ENCODE measurements around the gene PIP4K2A.

Gene PIP4K2A

GRCh38 chr10:22607261-22607660 is 107.1 kb downstream of the PIP4K2A start:
- Histone ChIP-seq H3K4me3 (ENCODE audit: low read length, poor library complexity, severe bottlenecking) (no peak overlapping the region), H3K9me3 (ENCODE audit: insufficient read depth, low read depth, low read length) (no peaks in the 10 kb centered on the region), H3F3A (ENCODE audit: low read depth) (no peaks in the 10 kb centered on the region; the same call in 1 of the 2 replicates), H3K4me1 (ENCODE audit: insufficient read depth, low read length, poor library complexity, severe bottlenecking) (peaks cover 53% of the 10 kb centered on the region), H3K9ac (ENCODE audit: low read depth, low read length, poor library complexity, severe bottlenecking) (peak overlapping the region; percentile 11), H3K36me3 (ENCODE audit: insufficient read depth, low read length) (peaks cover 45% of the 10 kb centered on the region; the same call in 1 of the 2 replicates), H3K27me3 (ENCODE audit: insufficient read depth, low read length, poor library complexity, severe bottlenecking) (no peaks in the 10 kb centered on the region), H4K20me1 (ENCODE audit: insufficient read depth, low read length, poor library complexity, severe bottlenecking) (peaks cover 26% of the 10 kb centered on the region), H3K4me2 (ENCODE audit: low read depth, low read length, poor library complexity, severe bottlenecking) (peak overlapping the region; percentile 49), H3K79me2 (ENCODE audit: insufficient read depth, low read length) (peaks cover 85% of the 10 kb centered on the region), H2AFZ (ENCODE audit: low read length) (no peak overlapping the region), H3K9me2 (replicated peaks; ENCODE audit: low read depth, low read length) (no peaks in the 10 kb centered on the region)
- TF ChIP-seq EZH2phosphoT487 (IDR thresholded peaks at IDR 0.05; ENCODE audit: borderline replicate concordance) (no peak), CTCF (conservative IDR thresholded peaks at IDR 0.05; ENCODE audit: low read length) (no peak)

- no peak overlapping the region for H2AFZ ChIP-seq (ENCODE audit: low read length)
Measured at GRCh38 chr10:22606164-22606614, 108.2 kb downstream of the PIP4K2A start.

GRCh38 chr10:22605168-22605567 is 109.2 kb downstream of the PIP4K2A start:
- Histone ChIP-seq H3F3A (ENCODE audit: low read depth) (no peaks in the 10 kb centered on the region), H4K20me1 (ENCODE audit: insufficient read depth, low read length, poor library complexity, severe bottlenecking) (peaks cover 13% of the 10 kb centered on the region), H3K27me3 (ENCODE audit: insufficient read depth, low read length, poor library complexity, severe bottlenecking) (no peaks in the 10 kb centered on the region), H3K79me2 (ENCODE audit: insufficient read depth, low read length) (peaks cover 80% of the 10 kb centered on the region), H3K4me2 (ENCODE audit: low read depth, low read length, poor library complexity, severe bottlenecking) (peak overlapping the region; percentile 49), H3K9me3 (ENCODE audit: insufficient read depth, low read depth, low read length) (no peaks in the 10 kb centered on the region), H3K9ac (ENCODE audit: low read depth, low read length, poor library complexity, severe bottlenecking) (peak overlapping the region; percentile 11), H2AFZ (ENCODE audit: low read length) (no peak overlapping the region), H3K36me3 (ENCODE audit: insufficient read depth, low read length) (peaks cover 45% of the 10 kb centered on the region; the same call in 1 of the 2 replicates), H3K4me3 (ENCODE audit: low read length, poor library complexity, severe bottlenecking) (no peak overlapping the region), H3K4me1 (ENCODE audit: insufficient read depth, low read length, poor library complexity, severe bottlenecking) (peaks cover 55% of the 10 kb centered on the region), H3K9me2 (replicated peaks; ENCODE audit: low read depth, low read length) (no peaks in the 10 kb centered on the region)
- no peak for TF ChIP-seq EZH2phosphoT487 (IDR thresholded peaks at IDR 0.05; ENCODE audit: borderline replicate concordance)
- TF ChIP-seq CTCF (conservative IDR thresholded peaks at IDR 0.05; ENCODE audit: low read length), result no peak

More at GRCh38 chr10:22606164-22606614, 108.2 kb downstream of the PIP4K2A start:
- no peaks in the 10 kb centered on the region for H3K9me2 ChIP-seq (replicated peaks; ENCODE audit: low read depth, low read length)
- H4K20me1 ChIP-seq (ENCODE audit: insufficient read depth, low read length, poor library complexity, severe bottlenecking), result peaks cover 18% of the 10 kb centered on the region
- peak overlapping the region; percentile 8 for H3K4me3 ChIP-seq (ENCODE audit: low read length, poor library complexity, severe bottlenecking)
- no peaks in the 10 kb centered on the region for H3F3A ChIP-seq (ENCODE audit: low read depth)
- TF ChIP-seq CTCF (conservative IDR thresholded peaks at IDR 0.05; ENCODE audit: low read length) (no peak), EZH2phosphoT487 (IDR thresholded peaks at IDR 0.05; ENCODE audit: borderline replicate concordance) (no peak)
- peaks cover 83% of the 10 kb centered on the region for H3K79me2 ChIP-seq (ENCODE audit: insufficient read depth, low read length)
- peak overlapping the region; percentile 49 for H3K4me2 ChIP-seq (ENCODE audit: low read depth, low read length, poor library complexity, severe bottlenecking)
- H3K27me3 ChIP-seq (ENCODE audit: insufficient read depth, low read length, poor library complexity, severe bottlenecking), result no peaks in the 10 kb centered on the region
- H3K9me3 ChIP-seq (ENCODE audit: insufficient read depth, low read depth, low read length), result no peaks in the 10 kb centered on the region
- peaks cover 45% of the 10 kb centered on the region; the same call in 1 of the 2 replicates for H3K36me3 ChIP-seq (ENCODE audit: insufficient read depth, low read length)
- peaks cover 53% of the 10 kb centered on the region for H3K4me1 ChIP-seq (ENCODE audit: insufficient read depth, low read length, poor library complexity, severe bottlenecking)
- peak overlapping the region; percentile 11 for H3K9ac ChIP-seq (ENCODE audit: low read depth, low read length, poor library complexity, severe bottlenecking)

Measured in Loucy (cell line).